HL-60 (cell line): ENCODE measurements around the gene DUSP28.
"Not testable (repeated sequence)": the region's sequence is repeated elsewhere in the genome, so short reads cannot be mapped to it uniquely, and the experiment has no call there.

Experiments used
- DNase-seq, 2 experiments: peaks; one replicate each; pipeline ENCODE4 v3.0.0-alpha.2; 2010 to 2020; ENCODE audit warnings: low read depth in 1 of 2, low spot score in 1 of 2
- H3K27ac ChIP-seq: fragments of 250-450 bp; sonication (Bioruptor Pico); replicated peaks from 2 replicates; pipeline ENCODE4 v1.5.1; 2020; ENCODE audit warnings: mild to moderate bottlenecking, moderate library complexity
- H3K27me3 ChIP-seq: fragments of 250-450 bp; sonication (Bioruptor Pico); 2 replicates; pipeline ENCODE4 v1.5.1; 2021; ENCODE audit warnings: mild to moderate bottlenecking, moderate library complexity; ENCODE audit not compliant: insufficient read depth, poor library complexity, severe bottlenecking
- H3K4me3 ChIP-seq: replicated peaks from 2 replicates; pipeline ENCODE4 v1.5.1; 2011; ENCODE audit warnings: mild to moderate bottlenecking, control low read depth, low read length; ENCODE audit not compliant: insufficient read depth
- CTCF ChIP-seq: IDR thresholded peaks from one replicate; pipeline ENCODE4 v1.5.1; 2011; ENCODE audit warnings: low read length, control low read depth, inconsistent platforms; ENCODE audit not compliant: insufficient read depth
- GABPA ChIP-seq: IDR thresholded peaks from 2 replicates; pipeline ENCODE4 v1.6.1; 2012; ENCODE audit warnings: low read depth
- POLR2AphosphoS5 ChIP-seq: IDR thresholded peaks from 2 replicates; pipeline ENCODE4 v1.6.1; 2012; ENCODE audit warnings: low read depth
- SPI1 ChIP-seq: IDR thresholded peaks from 2 replicates; pipeline ENCODE4 v1.6.1; 2012; ENCODE audit warnings: low read depth, mild to moderate bottlenecking, borderline replicate concordance
- TF ChIP-seq, protein P1 (sequence below): IDR thresholded peaks from 2 replicates; pipeline ENCODE4 v1.6.1; 2012; ENCODE audit warnings: low read depth; ENCODE audit not compliant: insufficient replicate concordance

The DUSP28 gene

GRCh38 chr2:240538031-240538780 is 22.0 kb upstream of the DUSP28 start:
- TF ChIP-seq, protein P1, sequence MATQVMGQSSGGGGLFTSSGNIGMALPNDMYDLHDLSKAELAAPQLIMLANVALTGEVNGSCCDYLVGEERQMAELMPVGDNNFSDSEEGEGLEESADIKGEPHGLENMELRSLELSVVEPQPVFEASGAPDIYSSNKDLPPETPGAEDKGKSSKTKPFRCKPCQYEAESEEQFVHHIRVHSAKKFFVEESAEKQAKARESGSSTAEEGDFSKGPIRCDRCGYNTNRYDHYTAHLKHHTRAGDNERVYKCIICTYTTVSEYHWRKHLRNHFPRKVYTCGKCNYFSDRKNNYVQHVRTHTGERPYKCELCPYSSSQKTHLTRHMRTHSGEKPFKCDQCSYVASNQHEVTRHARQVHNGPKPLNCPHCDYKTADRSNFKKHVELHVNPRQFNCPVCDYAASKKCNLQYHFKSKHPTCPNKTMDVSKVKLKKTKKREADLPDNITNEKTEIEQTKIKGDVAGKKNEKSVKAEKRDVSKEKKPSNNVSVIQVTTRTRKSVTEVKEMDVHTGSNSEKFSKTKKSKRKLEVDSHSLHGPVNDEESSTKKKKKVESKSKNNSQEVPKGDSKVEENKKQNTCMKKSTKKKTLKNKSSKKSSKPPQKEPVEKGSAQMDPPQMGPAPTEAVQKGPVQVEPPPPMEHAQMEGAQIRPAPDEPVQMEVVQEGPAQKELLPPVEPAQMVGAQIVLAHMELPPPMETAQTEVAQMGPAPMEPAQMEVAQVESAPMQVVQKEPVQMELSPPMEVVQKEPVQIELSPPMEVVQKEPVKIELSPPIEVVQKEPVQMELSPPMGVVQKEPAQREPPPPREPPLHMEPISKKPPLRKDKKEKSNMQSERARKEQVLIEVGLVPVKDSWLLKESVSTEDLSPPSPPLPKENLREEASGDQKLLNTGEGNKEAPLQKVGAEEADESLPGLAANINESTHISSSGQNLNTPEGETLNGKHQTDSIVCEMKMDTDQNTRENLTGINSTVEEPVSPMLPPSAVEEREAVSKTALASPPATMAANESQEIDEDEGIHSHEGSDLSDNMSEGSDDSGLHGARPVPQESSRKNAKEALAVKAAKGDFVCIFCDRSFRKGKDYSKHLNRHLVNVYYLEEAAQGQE, result no peak
- TF ChIP-seq CTCF (no peak), SPI1 (no peak), GABPA (no peak), POLR2AphosphoS5 (no peak)
- Histone ChIP-seq H3K27ac (no peak overlapping the region), H3K4me3 (no peak overlapping the region), H3K27me3 (no peaks in the 10 kb centered on the region)
- no peak for DNase-seq

- H3K4me3 ChIP-seq, H3K27me3 ChIP-seq, H3K27ac ChIP-seq, DNase-seq: not testable (repeated sequence)
These were observed 21.1 kb upstream of the DUSP28 start for GRCh38 chr2:240539101-240539500.

- H3K27ac ChIP-seq, result no peak overlapping the region
- no peak for DNase-seq
- H3K4me3 ChIP-seq, result no peak overlapping the region
- TF ChIP-seq GABPA, result no peak
- TF ChIP-seq SPI1, result no peak
- TF ChIP-seq POLR2AphosphoS5, result no peak
- no peak for TF ChIP-seq CTCF
- TF ChIP-seq, protein P1, result no peak
- no peaks in the 10 kb centered on the region for H3K27me3 ChIP-seq
These were observed 20.3 kb upstream of the DUSP28 start for GRCh38 chr2:240539906-240540305.

DNA sequence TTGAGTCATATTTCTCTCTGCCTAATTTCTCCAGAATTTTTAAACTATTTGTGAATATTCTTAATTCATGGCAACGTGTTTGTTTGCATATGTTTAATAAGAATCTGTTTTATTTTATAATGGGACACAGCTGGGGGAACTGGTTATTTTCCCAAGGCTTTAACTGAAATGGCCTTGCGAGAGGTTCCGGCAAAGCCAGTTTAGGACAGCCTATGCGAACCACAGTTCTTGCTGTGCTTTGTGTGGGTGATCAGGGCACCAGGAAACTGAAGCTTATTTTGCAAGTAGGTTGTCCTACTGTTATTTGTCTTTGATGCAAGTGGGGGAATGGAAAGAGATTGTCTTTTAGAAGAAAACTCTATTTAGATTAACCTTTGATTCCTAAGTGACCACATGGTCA is 8.9 kb upstream of the DUSP28 start:
- TF ChIP-seq SPI1 (no peak), GABPA (no peak), CTCF (no peak)
- Histone ChIP-seq H3K4me3 (no peak overlapping the region), H3K27ac (no peak overlapping the region), H3K27me3 (no peaks in the 10 kb centered on the region)
- no peak for DNase-seq
